ENCODE results near the gene OAS1. TPM values are rescaled to one million over a fixed set of nuclear protein-coding genes. Genes with fewer than 3 reads are reported as not detected.

Gene OAS1
- total and polyA plus RNA-seq, 2 donors (not counting 3 experiments of a cell fraction or from before 2014, with no cell fraction given), result 5.7 to 6.4 TPM

- ChIA-PET POLR2A (no interaction called here), CTCF (interaction anchor here (1.5 kb wide), 1 partner anchor 171 kb away, joined by 3 read pairs; no protein-coding TSS in a partner anchor)
- dilution Hi-C loops (cut with MboI; ENCODE audit: extremely low pct_ligation_motif_present, low sequenced_read_pairs), result no loop called here
- H3K9me3 ChIP-seq (replicated peaks; ENCODE audit: control insufficient read depth, insufficient read depth, low read length), result no peaks in the 10 kb centered on the region
- no peaks in the 10 kb centered on the region for H3K79me2 ChIP-seq (ENCODE audit: control insufficient read depth, insufficient read depth, low read length)
- FAIRE-seq (no peak), DNase-seq (ENCODE audit: low read depth, low spot score) (no peak)
- no peaks in the 10 kb centered on the region for H3K36me3 ChIP-seq (ENCODE audit: control insufficient read depth in 2 of 2, extremely low read depth in 1 of 2, insufficient read depth in 2 of 2, low read length in 2 of 2)
- H3K27me3 ChIP-seq (ENCODE audit: control insufficient read depth in 2 of 2, insufficient read depth in 2 of 2, low read length in 2 of 2), result no peaks in the 10 kb centered on the region
- intact Hi-C loops (cut with micrococcal nuclease), result no loop called here
- H3K9ac ChIP-seq (replicated peaks; ENCODE audit: extremely low read depth, insufficient read depth, low read length), result no peak overlapping the region
- H3K27ac ChIP-seq (ENCODE audit: insufficient read depth, low read depth, low read length), result no peak overlapping the region
- H3K9me1 ChIP-seq (replicated peaks; ENCODE audit: control insufficient read depth, extremely low read depth, insufficient read depth, low read length), result no peaks in the 10 kb centered on the region
- H3K4me2 ChIP-seq (ENCODE audit: insufficient read depth, low read length), result no peak overlapping the region
- no peaks in the 10 kb centered on the region for H4K20me1 ChIP-seq (replicated peaks; ENCODE audit: control insufficient read depth, extremely low read depth, insufficient read depth, low read length)
- no peaks in the 10 kb centered on the region for H3K4me1 ChIP-seq (ENCODE audit: control insufficient read depth, extremely low read depth, insufficient read depth, low read length)
- H2AFZ ChIP-seq (ENCODE audit: low read depth, low read length), result no peak overlapping the region
- no TSS peak for BruUV-seq (replicated peaks)
- H3K4me3 ChIP-seq (replicated peaks in 1 of 3; ENCODE audit: insufficient read depth in 1 of 3, low read depth in 1 of 3, low read length in 3 of 3), result no peak overlapping the region
- TF ChIP-seq FOS (IDR thresholded peaks at IDR 0.05; ENCODE audit: borderline replicate concordance, insufficient read depth, low read length) (no peak), CTCF (IDR thresholded peaks at IDR 0.05; ENCODE audit: extremely low read depth in 1 of 2, insufficient read depth in 1 of 2, low read depth in 1 of 2, low read length in 2 of 2) (no peak), MYC (IDR thresholded peaks at IDR 0.05; ENCODE audit: low read depth, low read length) (no peak), POLR2A (IDR thresholded peaks at IDR 0.05; ENCODE audit: low read depth, low read length) (no peak), MAX (IDR thresholded peaks at IDR 0.05; ENCODE audit: insufficient read depth, insufficient read length) (no peak), POLR2AphosphoS5 (IDR thresholded peaks at IDR 0.05; ENCODE audit: insufficient read depth, low read depth, low read length) (no peak), GATA2 (IDR thresholded peaks at IDR 0.05; ENCODE audit: insufficient read depth, insufficient read length, low read depth, low read length) (no peak), JUN (IDR thresholded peaks at IDR 0.05; ENCODE audit: borderline replicate concordance, insufficient read depth, insufficient read length, low read depth) (no peak), EZH2 (IDR thresholded peaks at IDR 0.05; ENCODE audit: borderline replicate concordance, low read depth, low read length, severe bottlenecking) (no peak)
Observed at GRCh38 chr12:112859291-112859690, 47.5 kb upstream of the OAS1 start.

All from endothelial cell of umbilical vein (primary cell).